Measurements from ENCODE around the gene PDLIM7.
A peak's percentile ranks its signal among the peaks of the same experiment; 100 is the strongest.
"Not testable (repeated sequence)": the region's sequence is repeated elsewhere in the genome, so short reads cannot be mapped to it uniquely, and the experiment has no call there.

The PDLIM7 gene

GRCh38 chr5:177497292-177498012 lies at the start of gene PDLIM7:
PDLIM7 (minus strand) TSS chr5:177497604; CDS start chr5:177496512, 1,092 bp downstream.
- peak; percentile 83 for DNase-seq (ENCODE audit: low spot score)

- no peak for DNase-seq (ENCODE audit: low spot score)
Observed at GRCh38 chr5:177546258-177546741, 48.9 kb upstream of the PDLIM7 start.

- DNase-seq (ENCODE audit: low spot score), result no peak
Observed at GRCh38 chr5:177545487-177546257, 48.3 kb upstream of the PDLIM7 start.

- DNase-seq (ENCODE audit: low spot score), result peak; percentile 60
Observed at GRCh38 chr5:177542816-177543465, 45.5 kb upstream of the PDLIM7 start.

- no peak for DNase-seq (ENCODE audit: low spot score)
Observed at GRCh38 chr5:177540438-177540837, 43.0 kb upstream of the PDLIM7 start.

- no peak for DNase-seq (ENCODE audit: low spot score)
Observed at GRCh38 chr5:177539411-177539810, 42.0 kb upstream of the PDLIM7 start.

GRCh38 chr5:177538876-177539275 lies 41.5 kb upstream of the PDLIM7 start:
- no peak for DNase-seq (ENCODE audit: low spot score)

GRCh38 chr5:177537389-177538361 lies 40.3 kb upstream of the PDLIM7 start:
- no peak for DNase-seq (ENCODE audit: low spot score)

GRCh38 chr5:177536386-177536785 lies 39.0 kb upstream of the PDLIM7 start:
- DNase-seq (ENCODE audit: low spot score), result no peak

GRCh38 chr5:177535125-177535524 lies 37.7 kb upstream of the PDLIM7 start:
- no peak for DNase-seq (ENCODE audit: low spot score)

GRCh38 chr5:177534433-177534832 lies 37.0 kb upstream of the PDLIM7 start:
- not testable (repeated sequence) for DNase-seq (ENCODE audit: low spot score)

- no peak for DNase-seq (ENCODE audit: low spot score)
Observed at GRCh38 chr5:177531209-177531940, 34.0 kb upstream of the PDLIM7 start.

- DNase-seq (ENCODE audit: low spot score), result no peak
Observed at GRCh38 chr5:177530638-177531037, 33.2 kb upstream of the PDLIM7 start.

GRCh38 chr5:177529247-177530203 lies 32.1 kb upstream of the PDLIM7 start:
- no peak for DNase-seq (ENCODE audit: low spot score)

- DNase-seq (ENCODE audit: low spot score), result no peak
Observed at GRCh38 chr5:177528631-177529030, 31.2 kb upstream of the PDLIM7 start.

GRCh38 chr5:177527595-177527994 lies 30.2 kb upstream of the PDLIM7 start:
- DNase-seq (ENCODE audit: low spot score), result no peak

GRCh38 chr5:177526791-177527190 lies 29.4 kb upstream of the PDLIM7 start:
- no peak for DNase-seq (ENCODE audit: low spot score)

- no peak for DNase-seq (ENCODE audit: low spot score)
Observed at GRCh38 chr5:177526191-177526590, 28.8 kb upstream of the PDLIM7 start.

- no peak for DNase-seq (ENCODE audit: low spot score)
Observed at GRCh38 chr5:177524941-177525655, 27.7 kb upstream of the PDLIM7 start.
